ENCODE results near the gene PAGE4. TPM values are rescaled to one million over a fixed set of nuclear protein-coding genes. Genes with fewer than 3 reads are reported as not detected.

PAGE4 gene
- total RNA-seq, 4 donors from 2014 or later, result not detected

- H3K27me3 ChIP-seq, result no peaks in the 10 kb centered on the region
- H3K4me3 ChIP-seq, result peak within 1 kb of the TSS; percentile 50 to 72 (median 64)
- 0 to 60% methylated on average over 5 to 19 of the region's 60 CpGs for WGBS, 2 donors
- TF ChIP-seq POLR2A (IDR thresholded peaks at IDR 0.05) (peak in 2 of 4 donors; percentile 22 to 41), CTCF (IDR thresholded peaks at IDR 0.05) (peak in 5 of 6 experiments; percentile 38 to 62 (median 47))
- H3K27ac ChIP-seq, result peak within 1 kb of the TSS; percentile 79 to 91 (median 88)
- DNase-seq, result no peak
- H3K36me3 ChIP-seq, result no peaks in the 10 kb centered on the region
- no peaks in the 10 kb centered on the region for H3K9me3 ChIP-seq
- intact Hi-C loops (cut with DNase I), result no loop called here
- H3K4me1 ChIP-seq, result peaks cover 0 to 38% (median 0%) of the 10 kb centered on the region in 3 donors
Measured at GRCh38 chrX:49878834-49879655, 49.9 kb downstream of the PAGE4 start, which contains the start of gene USP27X. TSS of gene USP27X (plus strand) at chrX:49879484. CDS start at chrX:49880308, 824 bp downstream.

GRCh38 chrX:49879656-49880277 lies 50.7 kb downstream of the PAGE4 start:
- DNase-seq, result no peak
- H3K36me3 ChIP-seq, result no peaks in the 10 kb centered on the region
- H3K4me3 ChIP-seq, result peak overlapping the region; percentile 50 to 72 (median 64)
- H3K27ac ChIP-seq, result peak overlapping the region; percentile 79 to 91 (median 88)
- intact Hi-C loops (cut with DNase I), result no loop called here
- 0 to 58% methylated on average over 2 to 25 of the region's 55 CpGs for WGBS, 2 donors
- no peaks in the 10 kb centered on the region for H3K27me3 ChIP-seq
- no peaks in the 10 kb centered on the region for H3K9me3 ChIP-seq
- TF ChIP-seq CTCF (IDR thresholded peaks at IDR 0.05) (no peak), POLR2A (IDR thresholded peaks at IDR 0.05) (no peak)
- peaks cover 0 to 38% (median 0%) of the 10 kb centered on the region in 3 donors for H3K4me1 ChIP-seq

- 82 to 91% methylated on average over 7 to 12 of the region's 12 CpGs for WGBS, 2 donors
- DNase-seq, result no peak
- Histone ChIP-seq H3K27me3 (no peaks in the 10 kb centered on the region), H3K27ac (no peak overlapping the region), H3K4me3 (no peak overlapping the region), H3K36me3 (no peaks in the 10 kb centered on the region), H3K4me1 (peaks cover 0 to 38% (median 0%) of the 10 kb centered on the region in 3 donors), H3K9me3 (no peaks in the 10 kb centered on the region)
- intact Hi-C loops (cut with DNase I), result no loop called here
- no peak for TF ChIP-seq POLR2A (IDR thresholded peaks at IDR 0.05)
- no peak for TF ChIP-seq CTCF (IDR thresholded peaks at IDR 0.05)
Measured at GRCh38 chrX:49880668-49881067, 51.6 kb downstream of the PAGE4 start.

Other genes with a start within 250 kb of the PAGE4 start
- gene GAGE12H, start 249.4 kb upstream of the PAGE4 start, total RNA-seq, result not detected
- gene GAGE2A, start 239.8 kb upstream of the PAGE4 start, total RNA-seq, result not detected
- not detected for gene GAGE1, start 230.3 kb upstream of the PAGE4 start, total RNA-seq
- not detected for gene PAGE1, start 133.3 kb upstream of the PAGE4 start, total RNA-seq
- 1 to 10 TPM in 2 of 4 donors, under 1 TPM in 2; 0.57 to 2.7 (median 1.1) TPM for gene USP27X, start 50.2 kb downstream of the PAGE4 start, total RNA-seq
- 1 to 10 TPM; 5.3 to 8.0 (median 7.2) TPM for gene CLCN5, start 93.3 kb downstream of the PAGE4 start, total RNA-seq